Activated CD4-positive, alpha-beta T cell treated with anti-CD3 and anti-CD28 coated beads, Interleukin-2, amount 10 ng/mL, durations not matched to agents 7 days and 5 days (primary cell): Measurements from ENCODE around the gene HES6. TPM values are rescaled to one million over a fixed set of nuclear protein-coding genes. Genes with fewer than 3 reads are reported as not detected.

Source experiments
- CTCF ChIA-PET: fragments of 350-600 bp; sonication (Branson Sonifier 250); formaldehyde crosslinking; loops from one replicate; lab custom pipeline; 2021; ENCODE audit warnings: antibody characterized with exemption; lab: Charles Lee
- POLR2A ChIA-PET: fragments of 350-600 bp; sonication (Branson Sonifier 250); formaldehyde crosslinking; loops from one replicate; lab custom pipeline; 2021; ENCODE audit warnings: antibody characterized with exemption; lab: Charles Lee
- DNase-seq: peaks from one replicate; pipeline ENCODE4 v3.0.0-alpha.2; 2020
- H3K27ac Mint-ChIP-seq: one replicate; pipeline ENCODE4 v1.8.0; 2021; ENCODE audit warnings: mild to moderate bottlenecking, moderate library complexity, mixed read lengths
- H3K27me3 Mint-ChIP-seq: one replicate; pipeline ENCODE4 v1.8.0; 2021; ENCODE audit warnings: mixed read lengths
- H3K36me3 Mint-ChIP-seq: one replicate; pipeline ENCODE4 v1.8.0; 2021; ENCODE audit warnings: low read depth, mixed read lengths
- H3K4me1 Mint-ChIP-seq: one replicate; pipeline ENCODE4 v1.8.0; 2021; ENCODE audit warnings: mixed read lengths
- H3K4me3 Mint-ChIP-seq: one replicate; pipeline ENCODE4 v1.8.0; 2021; ENCODE audit warnings: mild to moderate bottlenecking, moderate library complexity, mixed read lengths
- H3K9me3 Mint-ChIP-seq: one replicate; pipeline ENCODE4 v1.8.0; 2021; ENCODE audit warnings: mixed read lengths
- total RNA-seq, 2 experiments: library from RNA; stranded (reverse); gene quantifications; one replicate each; pipeline ENCODE4 v1.2.3, GENCODE V29; 2021

The HES6 gene
- total RNA-seq, 2 experiments from 2014 or later, result 1.8 to 3.2 TPM

DNA sequence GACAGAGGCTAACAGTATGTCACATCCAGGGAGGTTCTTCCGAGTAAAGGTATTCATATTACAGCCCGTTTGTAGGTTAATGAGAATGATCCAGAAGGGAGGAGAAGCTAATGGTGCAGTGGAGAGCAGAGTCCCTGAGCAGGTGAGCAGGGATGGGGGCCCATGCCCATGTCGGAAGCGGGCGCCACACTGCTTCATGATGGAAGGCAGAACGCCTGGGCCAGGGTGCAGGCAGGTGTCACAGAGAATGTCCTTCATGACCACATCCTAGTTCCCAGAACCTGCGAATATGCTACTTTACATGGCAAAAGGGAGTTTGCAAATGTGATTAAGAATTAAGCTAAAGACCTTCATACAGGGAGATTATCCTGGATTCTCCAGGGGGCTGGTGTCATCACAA is 4.0 kb downstream of the HES6 start:
- peaks cover 7% of the 10 kb centered on the region for H3K9me3 Mint-ChIP-seq
- POLR2A ChIA-PET, result no interaction called here
- no peak overlapping the region for H3K4me3 Mint-ChIP-seq
- CTCF ChIA-PET, result no interaction called here
- peaks cover 14% of the 10 kb centered on the region for H3K4me1 Mint-ChIP-seq
- DNase-seq, result no peak
- H3K36me3 Mint-ChIP-seq, result no peaks in the 10 kb centered on the region
- peaks cover 49% of the 10 kb centered on the region for H3K27me3 Mint-ChIP-seq
- H3K27ac Mint-ChIP-seq, result no peak overlapping the region

DNA sequence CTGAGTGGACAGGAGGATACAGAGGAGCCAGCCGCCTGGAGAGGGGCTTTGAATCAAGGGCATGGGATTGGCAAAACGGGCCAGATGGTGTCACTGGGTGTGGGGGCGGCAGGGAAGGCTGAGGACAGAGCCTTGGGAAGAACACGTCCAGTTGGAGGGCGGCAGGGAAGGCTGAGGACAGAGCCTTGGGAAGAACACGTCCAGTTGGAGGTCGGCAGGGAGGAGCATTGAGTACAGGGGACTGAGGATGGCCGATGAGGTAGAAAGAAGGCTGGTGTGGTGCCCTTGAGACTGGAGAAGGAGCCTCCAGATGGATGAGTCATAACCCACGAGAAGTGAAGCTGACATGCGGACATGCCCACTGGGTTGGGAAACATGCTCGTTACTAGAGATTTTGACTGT is 4.5 kb downstream of the HES6 start:
- Mint-ChIP-seq H3K27ac (no peak overlapping the region), H3K4me3 (no peak overlapping the region), H3K27me3 (peaks cover 54% of the 10 kb centered on the region), H3K4me1 (peaks cover 19% of the 10 kb centered on the region), H3K36me3 (no peaks in the 10 kb centered on the region), H3K9me3 (peaks cover 7% of the 10 kb centered on the region)
- CTCF ChIA-PET, result interaction anchor here (0.9 kb wide), 1 partner anchor 13 kb away, joined by 3 read pairs; no protein-coding TSS in a partner anchor
- POLR2A ChIA-PET, result no interaction called here
- no peak for DNase-seq

DNA sequence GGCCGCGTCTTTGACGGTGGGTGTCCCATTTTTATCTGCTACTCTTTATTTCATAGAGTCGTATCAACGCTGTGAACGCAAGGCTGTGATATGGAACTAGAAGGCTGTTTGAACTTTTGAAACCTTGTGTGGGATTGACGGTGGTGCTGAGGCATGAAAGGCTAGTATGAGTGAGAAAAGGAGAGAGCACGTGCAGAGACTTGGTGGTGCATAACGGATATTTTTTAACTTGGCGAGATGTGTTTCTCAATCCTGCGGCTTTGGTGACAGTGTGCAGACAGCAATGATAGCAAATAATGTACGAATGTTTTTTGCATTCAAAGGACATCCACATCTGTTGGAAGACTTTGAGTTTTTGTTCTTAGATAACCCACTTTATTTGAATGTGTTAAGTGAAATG is 6.2 kb downstream of the HES6 start:
- H3K27ac Mint-ChIP-seq, result no peak overlapping the region
- peak overlapping the region; percentile 17 for H3K4me3 Mint-ChIP-seq
- ChIA-PET CTCF (no interaction called here), POLR2A (no interaction called here)
- DNase-seq, result no peak
- peaks cover 52% of the 10 kb centered on the region for H3K27me3 Mint-ChIP-seq
- H3K9me3 Mint-ChIP-seq, result peaks cover 7% of the 10 kb centered on the region
- no peaks in the 10 kb centered on the region for H3K36me3 Mint-ChIP-seq
- H3K4me1 Mint-ChIP-seq, result peaks cover 22% of the 10 kb centered on the region

DNA sequence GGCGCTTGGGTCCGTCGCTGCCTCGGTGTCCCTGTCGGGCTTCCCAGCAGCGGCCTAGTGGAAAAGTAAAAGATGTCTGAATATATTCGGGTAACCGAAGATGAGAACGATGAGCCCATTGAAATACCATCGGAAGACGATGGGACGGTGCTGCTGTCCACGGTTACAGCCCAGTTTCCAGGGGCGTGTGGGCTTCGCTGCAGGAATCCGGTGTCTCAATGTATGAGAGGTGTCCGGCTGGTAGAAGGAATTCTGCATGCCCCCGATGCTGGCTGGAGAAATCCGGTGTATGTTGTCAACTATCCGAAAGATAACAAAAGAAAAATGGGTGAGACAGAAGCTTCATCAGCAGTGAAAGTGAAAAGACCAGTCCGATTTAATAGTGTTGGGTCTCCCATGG is 8.0 kb downstream of the HES6 start:
- CTCF ChIA-PET, result interaction anchor here (0.9 to 1.5 kb wide), 3 partner anchors 11 to 53 kb away, joined by 3 to 4 read pairs (median 3); no protein-coding TSS in a partner anchor
- Mint-ChIP-seq H3K36me3 (no peaks in the 10 kb centered on the region), H3K27me3 (peaks cover 39% of the 10 kb centered on the region), H3K4me1 (peaks cover 22% of the 10 kb centered on the region), H3K9me3 (peaks cover 7% of the 10 kb centered on the region), H3K4me3 (peak overlapping the region; percentile 72), H3K27ac (no peak overlapping the region)
- no peak for DNase-seq
- POLR2A ChIA-PET, result no interaction called here

DNA sequence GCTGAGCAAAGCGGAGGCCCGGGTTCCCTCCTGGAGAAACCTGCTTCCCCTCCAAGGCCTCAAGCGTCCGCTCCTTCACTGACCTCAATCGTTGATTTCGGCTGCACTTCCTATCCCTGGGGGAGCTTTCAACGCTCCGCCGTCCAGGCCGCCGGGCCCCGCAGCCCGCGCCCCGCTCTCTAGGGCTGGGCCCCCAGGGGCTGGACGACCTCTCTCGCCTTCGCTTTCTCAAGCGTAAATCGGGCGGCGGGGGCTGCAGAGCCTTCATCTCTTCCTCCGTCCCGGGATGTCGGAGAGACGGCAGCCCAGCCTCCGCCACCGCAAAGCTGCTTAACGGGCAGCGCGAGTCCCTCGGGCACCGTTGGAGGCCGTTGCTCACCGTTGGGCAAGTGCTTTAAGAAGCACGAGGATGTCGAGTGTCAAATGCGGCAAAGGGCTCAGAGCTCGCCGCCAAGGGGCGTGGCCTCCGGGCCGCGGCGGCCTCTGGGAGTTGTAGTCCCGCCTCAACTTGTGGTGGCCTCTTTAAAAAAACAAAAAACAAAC is 8.5 kb downstream of the HES6 start:
- Mint-ChIP-seq H3K4me3 (peak overlapping the region; percentile 72), H3K27me3 (peaks cover 37% of the 10 kb centered on the region)

DNA sequence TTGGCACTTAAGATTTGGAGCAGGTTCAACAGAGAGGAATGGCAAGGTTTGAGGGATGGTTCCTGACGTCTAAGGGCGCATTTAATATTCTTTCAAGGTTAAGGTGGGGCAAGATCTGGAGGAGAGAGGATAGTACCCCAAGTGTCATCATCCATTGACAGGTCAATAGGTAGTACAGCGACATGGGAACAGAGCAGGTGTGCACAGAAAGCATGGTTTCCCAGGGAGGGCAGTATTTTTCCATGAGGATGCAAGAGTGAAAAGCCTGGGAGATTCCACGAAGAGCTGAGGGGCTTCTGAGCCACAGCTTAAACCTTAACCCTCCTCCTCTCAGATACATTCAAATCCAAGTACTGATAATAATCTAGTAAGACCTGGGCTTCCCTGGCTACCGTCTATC is 9.1 kb downstream of the HES6 start:
- H3K4me1 Mint-ChIP-seq, result peaks cover 22% of the 10 kb centered on the region
- peak overlapping the region; percentile 72 for H3K4me3 Mint-ChIP-seq
- H3K9me3 Mint-ChIP-seq, result peaks cover 7% of the 10 kb centered on the region
- DNase-seq, result no peak
- CTCF ChIA-PET, result interaction anchor here (1.5 kb wide), 1 partner anchor 54 kb away, joined by 4 read pairs; no protein-coding TSS in a partner anchor
- H3K27ac Mint-ChIP-seq, result no peak overlapping the region
- H3K27me3 Mint-ChIP-seq, result peaks cover 31% of the 10 kb centered on the region
- POLR2A ChIA-PET, result no interaction called here
- H3K36me3 Mint-ChIP-seq, result no peaks in the 10 kb centered on the region

More for the DNA sequence above, 8.5 kb downstream of the HES6 start:
- Mint-ChIP-seq H3K36me3 (no peaks in the 10 kb centered on the region), H3K9me3 (peaks cover 7% of the 10 kb centered on the region), H3K4me1 (peaks cover 22% of the 10 kb centered on the region), H3K27ac (peak overlapping the region; percentile 72)
- peak; percentile 83 for DNase-seq
- ChIA-PET CTCF (interaction anchor here (0.9 to 1.5 kb wide), 3 partner anchors 11 to 54 kb away, joined by 3 to 4 read pairs (median 3); no protein-coding TSS in a partner anchor), POLR2A (no interaction called here)

DNA sequence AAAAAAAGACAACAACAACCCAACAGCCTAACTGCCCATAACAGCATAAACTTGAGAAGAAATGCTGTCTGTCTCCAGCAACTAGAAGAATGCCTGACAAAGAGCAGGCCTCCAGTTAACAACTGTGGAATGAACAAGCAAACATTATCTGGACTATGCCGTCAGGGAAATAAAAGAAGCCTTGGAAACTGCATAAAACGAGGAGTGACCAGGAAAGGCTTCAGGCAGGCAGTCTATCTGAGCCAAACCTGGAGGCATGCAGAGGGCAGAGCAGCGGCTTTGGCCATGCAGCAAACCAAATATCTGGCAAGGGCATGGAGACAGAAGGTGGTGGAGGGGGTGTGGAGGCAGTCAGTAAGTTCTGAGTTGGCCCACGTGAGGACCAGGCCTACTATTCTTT is 11.1 kb downstream of the HES6 start:
- peaks cover 20% of the 10 kb centered on the region for H3K27me3 Mint-ChIP-seq
- DNase-seq, result no peak
- POLR2A ChIA-PET, result no interaction called here
- no peaks in the 10 kb centered on the region for H3K36me3 Mint-ChIP-seq
- CTCF ChIA-PET, result no interaction called here
- H3K27ac Mint-ChIP-seq, result no peak overlapping the region
- H3K9me3 Mint-ChIP-seq, result peaks cover 7% of the 10 kb centered on the region
- H3K4me1 Mint-ChIP-seq, result peaks cover 20% of the 10 kb centered on the region
- no peak overlapping the region for H3K4me3 Mint-ChIP-seq

DNA sequence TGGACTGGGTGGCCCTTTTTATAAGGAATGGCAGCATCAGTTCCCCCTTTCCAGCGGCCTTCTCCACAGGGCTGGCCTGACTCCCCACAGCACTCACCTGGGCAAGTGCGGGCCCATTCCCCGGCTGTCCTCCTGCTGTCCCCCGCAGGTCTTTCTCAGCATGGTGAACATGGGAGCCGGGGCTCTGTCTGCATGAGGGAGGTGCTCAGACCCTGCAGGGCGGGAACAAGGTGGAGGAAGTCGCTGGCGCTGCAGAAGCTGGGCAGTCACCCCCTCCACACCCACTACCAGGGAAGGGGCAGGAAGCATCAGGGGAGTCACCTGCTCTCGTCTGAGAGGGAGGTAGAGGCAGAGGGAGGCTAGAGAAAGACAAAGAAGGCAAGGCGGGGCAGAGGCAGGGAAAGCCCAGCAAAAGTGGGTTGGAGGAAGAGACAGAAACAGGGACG is 12.2 kb downstream of the HES6 start:
- POLR2A ChIA-PET, result no interaction called here
- peaks cover 12% of the 10 kb centered on the region for H3K27me3 Mint-ChIP-seq
- CTCF ChIA-PET, result no interaction called here

DNA sequence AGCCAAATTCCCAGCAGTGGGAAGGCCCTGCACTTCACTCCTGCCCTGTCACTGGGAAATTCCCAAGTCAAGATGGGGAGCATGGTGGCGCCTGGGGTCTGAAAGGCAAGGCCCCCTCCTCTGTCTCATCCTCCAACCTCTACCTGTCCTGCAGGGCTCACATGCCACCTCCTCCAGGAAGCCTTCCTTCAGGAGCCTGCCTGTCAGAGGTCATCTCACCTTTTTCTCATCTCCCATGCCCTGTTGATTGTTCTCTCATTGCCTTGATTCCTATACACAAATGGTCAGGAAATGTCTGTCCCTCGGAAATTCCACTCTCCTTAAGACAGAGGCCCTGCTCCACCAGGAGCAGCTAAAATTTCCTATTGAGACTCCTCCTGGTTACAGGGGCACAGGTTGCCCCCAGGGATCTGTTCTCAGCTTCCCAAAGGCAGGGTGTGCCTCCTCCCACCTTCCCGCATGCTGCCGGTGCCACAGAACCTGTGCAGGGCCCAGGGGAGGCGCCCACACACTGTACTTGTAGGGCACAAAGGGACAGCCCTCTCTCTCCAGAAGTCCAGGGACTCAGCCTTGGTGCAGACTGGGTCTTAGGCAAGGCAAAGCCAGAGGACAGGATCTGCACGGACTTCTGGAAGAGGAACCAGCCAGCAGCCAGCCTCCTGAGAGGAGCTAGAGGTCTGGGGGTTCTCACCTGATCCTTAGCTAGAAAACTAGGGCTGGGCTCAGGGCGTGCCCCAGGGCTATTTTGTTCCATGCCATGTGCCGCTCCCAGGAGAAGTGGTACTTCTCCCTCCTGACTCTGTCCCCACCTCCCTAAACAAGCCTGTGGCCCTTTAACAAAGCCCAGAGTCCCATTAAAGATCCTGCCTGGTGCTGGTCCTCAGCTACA is 12.9 kb downstream of the HES6 start:
- ChIA-PET CTCF (no interaction called here), POLR2A (no interaction called here)
- Mint-ChIP-seq H3K27me3 (peaks cover 6% of the 10 kb centered on the region), H3K9me3 (peaks cover 3% of the 10 kb centered on the region), H3K27ac (no peak overlapping the region), H3K4me3 (no peak overlapping the region), H3K36me3 (no peaks in the 10 kb centered on the region), H3K4me1 (peaks cover 18% of the 10 kb centered on the region)
- DNase-seq, result no peak

More for the DNA sequence above, 12.2 kb downstream of the HES6 start:
- no peaks in the 10 kb centered on the region for H3K36me3 Mint-ChIP-seq
- H3K9me3 Mint-ChIP-seq, result peaks cover 7% of the 10 kb centered on the region
- no peak overlapping the region for H3K27ac Mint-ChIP-seq
- peaks cover 20% of the 10 kb centered on the region for H3K4me1 Mint-ChIP-seq
- no peak overlapping the region for H3K4me3 Mint-ChIP-seq
- DNase-seq, result no peak

DNA sequence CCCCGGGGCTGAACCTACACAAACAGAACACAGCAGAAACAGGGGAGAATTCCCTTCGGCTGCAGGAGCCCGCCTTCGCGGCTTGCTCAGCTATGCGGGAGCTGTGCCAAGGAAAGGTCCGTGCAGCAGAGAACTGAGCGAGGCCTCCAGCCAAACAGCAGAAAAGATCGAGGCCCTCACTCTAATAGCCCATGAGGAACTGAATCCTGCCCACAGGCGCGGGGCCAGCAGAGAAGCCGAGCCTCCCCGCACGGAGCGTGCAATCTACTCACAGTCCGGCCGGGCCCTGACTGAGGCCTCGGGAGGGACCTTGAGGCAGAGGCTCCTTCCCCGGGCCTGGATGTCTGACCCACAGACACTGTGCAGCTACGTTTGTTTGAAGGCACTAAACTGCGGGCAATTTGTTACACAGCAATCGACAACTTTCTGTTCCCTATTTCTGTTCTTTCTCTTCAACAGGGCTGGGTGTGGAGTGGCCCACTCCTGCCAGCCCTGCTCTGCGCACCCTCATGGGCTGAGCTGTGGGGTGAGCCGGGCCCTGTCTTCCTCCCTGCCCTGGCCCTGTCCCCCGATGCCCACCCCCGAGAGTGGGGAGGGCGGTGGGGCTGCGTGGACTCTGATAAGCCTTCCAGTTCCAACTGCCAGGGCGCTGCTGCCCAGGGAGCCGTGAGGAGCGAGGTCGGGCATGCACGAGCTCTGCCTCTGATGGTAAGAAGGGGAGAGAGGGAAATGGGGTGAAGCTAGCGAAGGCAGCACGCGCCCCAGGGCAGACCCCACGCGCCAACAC is 13.7 kb downstream of the HES6 start:
- Mint-ChIP-seq H3K27me3 (peaks cover 5% of the 10 kb centered on the region), H3K36me3 (no peaks in the 10 kb centered on the region), H3K4me1 (peaks cover 12% of the 10 kb centered on the region), H3K27ac (no peak overlapping the region), H3K4me3 (no peak overlapping the region), H3K9me3 (no peaks in the 10 kb centered on the region)
- no peak for DNase-seq
- CTCF ChIA-PET, result no interaction called here
- POLR2A ChIA-PET, result no interaction called here

DNA sequence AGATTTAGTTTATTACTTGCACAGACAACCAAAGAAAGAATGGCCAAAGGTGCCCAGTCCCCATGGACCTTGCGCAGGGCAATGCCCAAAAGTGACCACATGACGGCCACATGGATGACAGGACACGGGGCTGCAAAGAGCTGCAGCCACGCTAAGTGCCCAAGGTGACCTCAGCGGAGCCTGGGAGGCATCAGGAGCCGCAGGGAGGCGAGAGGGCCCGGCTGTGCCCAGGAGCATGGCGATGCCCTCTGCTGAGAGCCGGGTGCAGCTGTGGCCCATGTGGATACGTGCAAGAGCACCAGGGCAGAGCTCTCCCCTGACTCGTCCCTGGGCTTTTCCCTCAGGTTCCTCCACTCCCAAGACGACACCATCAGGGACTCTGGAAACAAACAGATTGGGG is 14.7 kb downstream of the HES6 start:
- Mint-ChIP-seq H3K27me3 (no peaks in the 10 kb centered on the region), H3K27ac (no peak overlapping the region), H3K4me1 (peaks cover 3% of the 10 kb centered on the region), H3K4me3 (no peak overlapping the region), H3K36me3 (no peaks in the 10 kb centered on the region), H3K9me3 (no peaks in the 10 kb centered on the region)
- DNase-seq, result no peak
- ChIA-PET CTCF (interaction anchor here (0.8 kb wide), 1 partner anchor 30 kb away, joined by 3 read pairs; no protein-coding TSS in a partner anchor), POLR2A (interaction anchor here (0.7 kb wide), 1 partner anchor 469 kb away, joined by 4 read pairs; no protein-coding TSS in a partner anchor)

DNA sequence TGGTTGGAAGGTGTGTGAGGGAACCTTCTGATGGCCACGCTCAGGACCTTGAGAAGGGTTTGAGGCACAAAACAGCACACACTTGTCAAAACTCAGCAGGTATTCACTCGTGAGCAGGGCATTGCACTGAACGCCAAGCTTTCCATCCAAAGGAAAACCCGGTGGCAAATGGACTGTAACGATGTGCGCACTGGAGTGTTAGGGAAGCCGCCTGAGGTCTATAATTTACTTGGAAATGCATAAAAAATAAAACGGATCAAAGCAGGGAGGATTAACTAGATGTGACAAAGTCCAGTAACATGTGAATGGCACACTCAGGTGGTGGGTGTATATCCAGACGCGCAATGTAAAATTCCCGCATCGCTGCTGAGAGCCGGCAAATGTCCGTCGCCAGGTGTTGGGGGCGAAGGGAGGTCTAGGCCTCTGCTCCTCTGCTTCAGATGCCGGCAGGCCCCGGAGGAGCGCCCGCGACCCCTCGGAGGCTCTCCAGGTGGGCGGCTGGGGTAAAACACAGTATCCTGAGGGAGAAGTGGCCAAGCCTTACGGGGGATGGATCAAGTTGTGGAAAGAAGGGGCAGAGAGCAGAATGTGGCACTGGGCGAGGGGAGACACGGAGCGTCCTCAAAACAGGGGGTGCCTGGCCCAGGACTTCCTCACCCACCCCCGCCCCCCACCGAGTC is 15.3 kb downstream of the HES6 start:
- no peaks in the 10 kb centered on the region for H3K27me3 Mint-ChIP-seq
- H3K9me3 Mint-ChIP-seq, result no peaks in the 10 kb centered on the region
- POLR2A ChIA-PET, result no interaction called here
- no peak overlapping the region for H3K4me3 Mint-ChIP-seq
- no peak overlapping the region for H3K27ac Mint-ChIP-seq
- CTCF ChIA-PET, result interaction anchor here (0.8 kb wide), 1 partner anchor 31 kb away, joined by 3 read pairs; no protein-coding TSS in a partner anchor
- no peaks in the 10 kb centered on the region for H3K36me3 Mint-ChIP-seq
- DNase-seq, result no peak
- H3K4me1 Mint-ChIP-seq, result peaks cover 3% of the 10 kb centered on the region
